Sigmoid colon (tissue), 4 donors: Measurements from ENCODE around the gene GPR27.

Experiments used
- EP300 ChIP-seq, 4 donors: sonication (generic); formaldehyde crosslinking; IDR thresholded peaks; one replicate each; pipeline ENCODE4 v1.6.1; 2017; ENCODE audit warnings: antibody characterized with exemption in 4 of 4
- POLR2A ChIP-seq, 2 donors: fragments of 450-650 bp; IDR thresholded peaks; one replicate each; pipeline ENCODE4 v1.6.1; 2016; ENCODE audit warnings: antibody characterized with exemption in 2 of 2, mild to moderate bottlenecking in 2 of 2, moderate library complexity in 2 of 2
- POLR2AphosphoS5 ChIP-seq, 4 donors: sonication (generic); formaldehyde crosslinking; IDR thresholded peaks; one replicate each; pipeline ENCODE4 v1.6.1; 2017; ENCODE audit warnings: antibody characterized with exemption in 4 of 4
- TF ChIP-seq, protein P1 (sequence below), 4 experiments: fragments of 450-650 bp in 3 of 4; fragments of 200-600 bp in 1 of 4; IDR thresholded peaks; one replicate each; pipeline ENCODE4 v1.5.1; 2016 to 2019; ENCODE audit warnings: antibody characterized with exemption in 4 of 4, mild to moderate bottlenecking in 3 of 4, moderate library complexity in 2 of 4

DNA sequence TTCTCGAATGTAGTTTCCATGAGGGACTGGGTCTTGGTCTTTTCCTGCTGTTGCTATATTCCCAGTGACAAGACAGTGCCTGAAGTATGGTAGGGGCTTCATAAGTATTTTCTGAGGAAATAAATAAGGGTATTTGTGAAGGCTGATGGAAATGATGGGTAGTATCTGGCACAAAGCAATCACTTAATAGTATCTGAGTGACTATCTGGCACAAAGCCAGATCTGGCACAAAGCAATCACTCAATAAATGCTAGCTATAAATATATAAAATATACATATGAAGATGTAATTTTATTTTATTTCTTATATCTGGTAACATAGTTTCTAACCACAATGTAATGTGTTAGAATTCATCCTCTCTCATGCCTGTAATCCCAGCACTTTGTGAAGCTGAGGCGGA is 52.0 kb downstream of the GPR27 start:
- TF ChIP-seq, protein P1, sequence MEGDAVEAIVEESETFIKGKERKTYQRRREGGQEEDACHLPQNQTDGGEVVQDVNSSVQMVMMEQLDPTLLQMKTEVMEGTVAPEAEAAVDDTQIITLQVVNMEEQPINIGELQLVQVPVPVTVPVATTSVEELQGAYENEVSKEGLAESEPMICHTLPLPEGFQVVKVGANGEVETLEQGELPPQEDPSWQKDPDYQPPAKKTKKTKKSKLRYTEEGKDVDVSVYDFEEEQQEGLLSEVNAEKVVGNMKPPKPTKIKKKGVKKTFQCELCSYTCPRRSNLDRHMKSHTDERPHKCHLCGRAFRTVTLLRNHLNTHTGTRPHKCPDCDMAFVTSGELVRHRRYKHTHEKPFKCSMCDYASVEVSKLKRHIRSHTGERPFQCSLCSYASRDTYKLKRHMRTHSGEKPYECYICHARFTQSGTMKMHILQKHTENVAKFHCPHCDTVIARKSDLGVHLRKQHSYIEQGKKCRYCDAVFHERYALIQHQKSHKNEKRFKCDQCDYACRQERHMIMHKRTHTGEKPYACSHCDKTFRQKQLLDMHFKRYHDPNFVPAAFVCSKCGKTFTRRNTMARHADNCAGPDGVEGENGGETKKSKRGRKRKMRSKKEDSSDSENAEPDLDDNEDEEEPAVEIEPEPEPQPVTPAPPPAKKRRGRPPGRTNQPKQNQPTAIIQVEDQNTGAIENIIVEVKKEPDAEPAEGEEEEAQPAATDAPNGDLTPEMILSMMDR (IDR thresholded peaks at IDR 0.05): no peak
- no peak for TF ChIP-seq POLR2A (IDR thresholded peaks at IDR 0.05)
- no peak for TF ChIP-seq EP300 (IDR thresholded peaks at IDR 0.05)
- TF ChIP-seq POLR2AphosphoS5 (IDR thresholded peaks at IDR 0.05): no peak
